HG03521 (cell line): ENCODE results near the gene SH3GLB1.
"Not testable (repeated sequence)": the region's sequence is repeated elsewhere in the genome, so short reads cannot be mapped to it uniquely, and the experiment has no call there.

Source experiments
- ATAC-seq: cut with Tn5 transposase; IDR thresholded peaks from one replicate; pipeline ENCODE4 v1.9.1; 2021; ENCODE audit warnings: mild to moderate bottlenecking, moderate library complexity; ENCODE audit not compliant: unreplicated experiment

SH3GLB1 gene

GRCh38 chr1:86704458-86704971 lies at the start of gene SH3GLB1:
Gene SH3GLB1 (plus strand): TSS chr1:86704576. CDS start chr1:86704900, 324 bp downstream.
- peak; percentile 90 for ATAC-seq

DNA sequence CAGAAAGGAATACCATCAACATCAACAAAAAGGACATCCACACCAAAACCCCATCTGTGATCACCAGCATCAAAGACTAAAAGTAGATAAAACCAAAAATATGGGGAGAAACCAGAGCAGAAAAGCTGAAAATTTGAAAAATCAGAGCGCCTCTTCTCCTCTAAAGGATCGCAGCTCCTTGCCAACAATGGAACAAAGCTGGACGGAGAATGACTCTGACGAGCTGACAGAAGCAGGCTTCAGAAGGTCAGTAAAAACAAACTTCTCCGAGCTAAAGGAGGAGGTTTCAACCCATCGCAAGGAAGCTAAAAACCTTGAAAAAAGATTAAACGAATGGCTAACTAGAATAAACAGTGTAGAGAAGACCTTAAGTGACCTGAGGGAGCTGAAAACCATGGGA lies 46.0 kb upstream of the SH3GLB1 start:
- not testable (repeated sequence) for ATAC-seq

GRCh38 chr1:86666368-86666767 lies 38.0 kb upstream of the SH3GLB1 start:
- ATAC-seq: no peak

DNA sequence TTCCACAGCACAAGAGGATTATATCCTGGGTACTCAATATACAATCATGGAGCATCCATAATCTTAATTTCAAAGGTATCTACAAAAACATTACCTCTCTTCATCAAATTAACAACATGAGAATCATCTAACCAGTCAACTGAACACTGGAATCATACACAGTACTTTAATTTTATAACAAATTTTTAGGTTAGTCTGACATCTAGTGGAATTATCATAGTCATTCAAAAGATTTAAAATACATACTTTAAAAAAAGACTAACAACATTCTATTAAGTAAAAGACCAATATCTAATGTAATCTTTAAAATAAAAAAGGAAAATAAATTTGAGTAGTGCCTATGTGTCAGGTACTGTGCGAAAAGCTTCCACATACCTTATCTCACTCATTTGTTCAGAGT lies 16.8 kb upstream of the SH3GLB1 start:
- ATAC-seq: no peak

GRCh38 chr1:86692641-86693040 lies 11.7 kb upstream of the SH3GLB1 start:
- ATAC-seq: no peak

DNA sequence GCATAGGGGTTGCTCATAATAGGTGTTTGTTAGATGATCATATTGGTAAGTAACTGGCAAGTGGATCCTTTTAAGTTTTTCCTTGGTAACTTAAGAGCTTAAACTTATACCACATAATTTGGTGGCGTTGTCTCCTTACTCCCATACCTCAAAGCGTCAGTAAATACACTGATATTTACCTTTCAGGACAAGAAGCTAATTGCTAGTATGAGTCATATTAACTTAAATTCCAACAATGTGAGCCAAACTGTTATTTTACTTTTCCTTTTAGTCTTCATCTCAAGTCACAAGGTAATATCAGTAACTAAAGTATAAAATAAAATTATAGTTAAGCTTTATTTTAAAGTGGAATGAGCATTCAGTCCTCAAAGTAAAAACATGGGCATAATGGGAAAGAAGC lies 9.0 kb upstream of the SH3GLB1 start:
- no peak for ATAC-seq

DNA sequence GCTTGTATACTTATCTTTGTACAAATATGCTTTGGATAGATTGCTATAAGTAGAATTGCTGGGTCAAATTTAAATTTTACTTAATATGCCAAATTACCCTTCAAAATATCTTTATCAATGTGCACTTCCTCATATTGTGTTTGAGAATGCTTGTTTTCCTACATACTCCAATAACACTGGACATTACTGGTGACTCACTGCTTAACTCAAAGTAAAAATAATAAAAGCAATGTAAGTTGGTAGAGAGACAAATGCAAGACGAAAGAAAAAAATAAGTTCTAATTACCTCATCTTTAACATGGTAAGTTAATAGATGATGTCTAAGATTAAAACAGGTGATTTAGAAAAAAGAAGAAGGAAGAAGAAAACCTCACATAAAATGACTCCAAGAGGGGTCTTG lies 7.9 kb upstream of the SH3GLB1 start:
- ATAC-seq: no peak

GRCh38 chr1:86699186-86699585 lies 5.2 kb upstream of the SH3GLB1 start:
- no peak for ATAC-seq

DNA sequence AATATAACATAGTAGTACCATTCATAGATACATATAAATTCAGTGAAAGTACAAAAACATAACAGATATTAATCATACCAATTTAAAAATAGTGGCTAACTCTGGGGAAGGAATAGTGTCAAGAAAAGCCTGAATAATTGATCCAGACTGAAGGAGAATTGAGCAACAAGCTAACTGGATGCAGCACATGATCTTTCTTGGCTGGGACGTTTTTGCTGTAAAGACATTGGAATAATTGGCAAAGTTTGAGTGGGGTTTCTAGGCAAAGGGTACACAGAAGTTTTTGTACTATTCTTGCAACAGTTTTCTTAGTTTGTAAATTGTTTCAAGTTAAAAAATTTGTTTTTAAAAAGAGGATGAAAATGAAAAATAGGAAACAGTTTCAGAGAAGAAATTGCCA lies 2.6 kb upstream of the SH3GLB1 start:
- ATAC-seq: no peak

GRCh38 chr1:86702954-86703494 lies 1.4 kb upstream of the SH3GLB1 start:
- ATAC-seq: not testable (repeated sequence)

DNA sequence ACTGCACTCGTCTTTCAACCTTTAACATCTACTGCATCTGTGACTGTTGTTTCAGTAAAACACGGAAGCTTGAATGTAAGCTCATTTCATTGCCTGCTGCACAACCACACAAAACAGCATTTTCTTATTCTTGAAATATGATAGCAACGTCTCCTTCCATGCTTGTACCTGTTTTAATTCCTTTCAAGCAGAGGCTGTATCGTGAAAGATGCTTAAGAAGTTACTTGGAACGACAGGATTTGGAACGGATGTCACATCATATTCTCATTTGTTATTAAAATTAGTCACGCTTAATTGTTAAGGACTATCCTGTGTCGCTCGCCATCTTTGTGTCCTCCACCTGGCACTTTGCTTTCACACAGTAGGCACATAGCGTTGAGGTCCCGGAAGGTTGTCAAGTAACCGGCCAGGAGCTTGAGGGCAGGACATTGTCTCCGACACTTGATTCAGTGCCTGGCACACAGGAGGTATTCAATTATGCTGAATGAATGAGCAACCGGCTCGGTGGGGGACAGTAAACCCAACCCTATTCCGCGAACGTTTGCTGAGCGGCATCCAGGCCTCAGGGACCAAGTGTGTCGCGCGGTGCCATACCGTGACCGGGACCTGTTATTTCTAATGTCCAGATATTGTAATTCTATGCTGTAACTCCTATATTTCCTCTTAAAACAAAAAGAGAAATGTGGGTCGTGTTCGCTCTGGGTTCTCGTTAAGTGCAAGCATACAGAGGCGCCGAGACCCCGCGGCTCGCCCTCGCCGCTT lies 499 bp upstream of the SH3GLB1 start:
- ATAC-seq: peak; percentile 30

GRCh38 chr1:86704972-86705664 lies 742 bp downstream of the SH3GLB1 start:
- peak; percentile 21 for ATAC-seq

DNA sequence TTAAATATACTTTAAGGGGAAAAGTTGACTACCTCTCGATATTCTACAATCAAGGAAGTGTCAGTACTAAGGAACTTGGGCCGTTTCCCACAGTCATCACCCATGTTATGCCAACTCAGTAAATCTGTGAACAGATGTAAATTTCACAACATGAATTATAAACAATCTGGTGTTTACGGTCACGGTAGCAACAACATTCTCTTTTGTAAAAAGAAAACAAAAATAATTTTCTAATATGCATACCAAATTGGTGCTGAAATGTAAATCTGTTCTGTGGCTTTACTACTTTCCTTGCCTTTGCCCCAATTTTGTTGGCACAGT lies 1.2 kb downstream of the SH3GLB1 start:
- ATAC-seq: no peak

- ATAC-seq: no peak
Measured at GRCh38 chr1:86706018-86706635, 1.8 kb downstream of the SH3GLB1 start.

DNA sequence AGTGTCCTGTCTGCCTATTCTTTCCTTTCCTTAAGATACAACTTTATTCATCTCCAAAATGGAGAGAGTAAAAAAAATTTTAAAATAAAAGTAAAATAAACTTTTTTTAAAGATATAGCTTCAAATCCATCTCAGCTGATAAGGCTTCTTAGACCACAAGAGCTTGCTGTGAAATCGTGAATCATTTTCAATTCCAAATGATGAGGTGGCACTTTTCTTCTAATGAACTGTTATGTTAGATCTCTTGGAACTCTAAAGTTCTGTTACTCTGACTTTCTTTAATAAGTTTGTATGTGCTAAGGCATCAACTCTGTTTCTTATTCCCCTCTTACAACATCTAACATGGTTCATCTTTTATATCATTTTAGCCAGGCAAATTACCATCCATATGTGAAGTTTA lies 4.5 kb downstream of the SH3GLB1 start:
- no peak for ATAC-seq

GRCh38 chr1:86712088-86712860 lies 7.9 kb downstream of the SH3GLB1 start:
- ATAC-seq: no peak

DNA sequence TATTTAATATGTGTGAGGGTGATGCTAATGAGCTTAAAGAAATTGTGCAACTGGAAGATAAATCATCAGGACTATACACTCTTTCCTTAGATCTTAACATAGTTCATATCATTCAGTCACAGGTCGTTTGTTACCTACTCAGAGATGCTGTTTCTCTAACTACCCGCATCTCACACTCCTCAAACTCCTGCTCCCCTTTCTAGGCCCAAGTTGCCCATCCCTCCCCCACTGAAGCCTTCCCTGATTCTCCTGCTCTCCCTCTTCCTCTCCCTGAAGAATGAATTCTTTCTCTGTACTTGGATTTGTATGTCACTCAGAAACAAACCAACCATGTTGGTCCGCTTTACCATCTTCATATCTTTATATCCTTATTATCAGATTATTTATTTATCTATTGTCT lies 9.1 kb downstream of the SH3GLB1 start:
- no peak for ATAC-seq

DNA sequence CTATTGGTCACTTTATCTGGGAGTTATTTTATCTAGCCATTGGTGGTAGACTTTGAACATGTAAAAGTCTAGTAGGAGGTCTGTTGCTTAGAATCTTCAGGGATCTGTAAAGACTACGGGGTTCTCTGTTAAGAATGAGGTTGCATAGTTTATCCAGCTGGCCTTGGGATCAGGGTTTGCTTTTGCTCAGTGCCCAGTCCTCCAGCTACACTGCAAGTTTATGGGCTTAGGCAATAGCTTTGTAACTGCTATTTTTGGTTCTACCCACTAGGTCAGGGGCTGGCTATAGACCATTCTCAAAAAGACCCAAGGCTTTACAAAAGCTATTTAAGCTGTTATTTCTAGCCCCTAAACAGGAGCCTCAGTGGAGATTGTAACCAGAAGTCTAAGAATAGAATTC lies 9.8 kb downstream of the SH3GLB1 start:
- no peak for ATAC-seq

GRCh38 chr1:86714561-86715244 lies 10.3 kb downstream of the SH3GLB1 start:
- no peak for ATAC-seq

- ATAC-seq: no peak
Measured at GRCh38 chr1:86718786-86719185, 14.4 kb downstream of the SH3GLB1 start.
